Activated T-cell treated with anti-CD3 and anti-CD28 coated beads, Interleukin-2, amount 50 U/mL, for 1 hour (primary cell): ENCODE data around the gene HSD11B1.

Experiments
- DNase-seq: peaks from one replicate; pipeline ENCODE4 v3.0.0-alpha.2; 2020

Gene HSD11B1

GRCh38 chr1:209729436-209729835 is 24.8 kb downstream of the HSD11B1 start:
- DNase-seq = no peak

- no peak for DNase-seq
Observed at GRCh38 chr1:209732725-209733124, 28.1 kb downstream of the HSD11B1 start.

- no peak for DNase-seq
Observed at GRCh38 chr1:209733409-209734192, 29.0 kb downstream of the HSD11B1 start.

GRCh38 chr1:209736490-209737117 is 32.0 kb downstream of the HSD11B1 start:
- no peak for DNase-seq

GRCh38 chr1:209737118-209737505 is 32.5 kb downstream of the HSD11B1 start:
- no peak for DNase-seq

GRCh38 chr1:209738270-209738669 is 33.6 kb downstream of the HSD11B1 start:
- no peak for DNase-seq

- DNase-seq = no peak
Observed at GRCh38 chr1:209741193-209741592, 36.5 kb downstream of the HSD11B1 start.

GRCh38 chr1:209741889-209742288 is 37.2 kb downstream of the HSD11B1 start:
- no peak for DNase-seq

- no peak for DNase-seq
Observed at GRCh38 chr1:209742409-209743144, 37.9 kb downstream of the HSD11B1 start.

- no peak for DNase-seq
Observed at GRCh38 chr1:209743145-209743482, 38.5 kb downstream of the HSD11B1 start.

- no peak for DNase-seq
Observed at GRCh38 chr1:209746451-209747165, 42.0 kb downstream of the HSD11B1 start.

GRCh38 chr1:209747580-209748262 is 43.1 kb downstream of the HSD11B1 start:
- peak; percentile 90 for DNase-seq

- DNase-seq = no peak
Observed at GRCh38 chr1:209748620-209749019, 44.0 kb downstream of the HSD11B1 start.

- no peak for DNase-seq
Observed at GRCh38 chr1:209749205-209749604, 44.6 kb downstream of the HSD11B1 start.

- DNase-seq = no peak
Observed at GRCh38 chr1:209749670-209750323, 45.2 kb downstream of the HSD11B1 start.

- no peak for DNase-seq
Observed at GRCh38 chr1:209751627-209752231, 47.1 kb downstream of the HSD11B1 start.

- DNase-seq = no peak
Observed at GRCh38 chr1:209752890-209753289, 48.2 kb downstream of the HSD11B1 start.

- no peak for DNase-seq
Observed at GRCh38 chr1:209755256-209755655, 50.6 kb downstream of the HSD11B1 start.

GRCh38 chr1:209755926-209756614 is 51.4 kb downstream of the HSD11B1 start, which contains the start of gene TRAF3IP3:
Gene TRAF3IP3, plus strand, starts transcription at chr1:209756053. Its CDS starts 3,987 bp downstream, at chr1:209760040.
- DNase-seq = peak; percentile 66

- DNase-seq = peak; percentile 51
Observed at GRCh38 chr1:209756615-209757445, 52.2 kb downstream of the HSD11B1 start.
